ENCODE results near the gene HSD3B7.

HSD3B7 gene

GRCh38 chr16:30953511-30954124 lies 31.4 kb upstream of the HSD3B7 start:
- peak; percentile 58 for ATAC-seq

GRCh38 chr16:30954993-30955392 lies 30.0 kb upstream of the HSD3B7 start:
- ATAC-seq, result no peak
- TF ChIP-seq, protein P1, sequence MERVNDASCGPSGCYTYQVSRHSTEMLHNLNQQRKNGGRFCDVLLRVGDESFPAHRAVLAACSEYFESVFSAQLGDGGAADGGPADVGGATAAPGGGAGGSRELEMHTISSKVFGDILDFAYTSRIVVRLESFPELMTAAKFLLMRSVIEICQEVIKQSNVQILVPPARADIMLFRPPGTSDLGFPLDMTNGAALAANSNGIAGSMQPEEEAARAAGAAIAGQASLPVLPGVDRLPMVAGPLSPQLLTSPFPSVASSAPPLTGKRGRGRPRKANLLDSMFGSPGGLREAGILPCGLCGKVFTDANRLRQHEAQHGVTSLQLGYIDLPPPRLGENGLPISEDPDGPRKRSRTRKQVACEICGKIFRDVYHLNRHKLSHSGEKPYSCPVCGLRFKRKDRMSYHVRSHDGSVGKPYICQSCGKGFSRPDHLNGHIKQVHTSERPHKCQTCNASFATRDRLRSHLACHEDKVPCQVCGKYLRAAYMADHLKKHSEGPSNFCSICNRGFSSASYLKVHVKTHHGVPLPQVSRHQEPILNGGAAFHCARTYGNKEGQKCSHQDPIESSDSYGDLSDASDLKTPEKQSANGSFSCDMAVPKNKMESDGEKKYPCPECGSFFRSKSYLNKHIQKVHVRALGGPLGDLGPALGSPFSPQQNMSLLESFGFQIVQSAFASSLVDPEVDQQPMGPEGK (CRISPR knock-in tag; IDR thresholded peaks at IDR 0.05; ENCODE audit: borderline replicate concordance), result no peak
- TF ChIP-seq ZNF70 (CRISPR knock-in tag; IDR thresholded peaks at IDR 0.05) (no peak), CSDC2 (CRISPR knock-in tag; IDR thresholded peaks at IDR 0.05) (no peak), ZNF565 (CRISPR knock-in tag; conservative IDR thresholded peaks at IDR 0.05; ENCODE audit: low read depth) (no peak), PPARA (CRISPR knock-in tag; IDR thresholded peaks at IDR 0.05; ENCODE audit: borderline replicate concordance) (no peak), ARNTL (CRISPR knock-in tag; IDR thresholded peaks at IDR 0.05; ENCODE audit: borderline replicate concordance, low read depth) (no peak), TSHZ2 (CRISPR knock-in tag; IDR thresholded peaks at IDR 0.05) (no peak), ISL1 (CRISPR knock-in tag; IDR thresholded peaks at IDR 0.05) (no peak), POU6F1 (CRISPR knock-in tag; IDR thresholded peaks at IDR 0.05; ENCODE audit: borderline replicate concordance, low read depth) (no peak)

More at GRCh38 chr16:30953511-30954124, 31.4 kb upstream of the HSD3B7 start:
- TF ChIP-seq, protein P2, sequence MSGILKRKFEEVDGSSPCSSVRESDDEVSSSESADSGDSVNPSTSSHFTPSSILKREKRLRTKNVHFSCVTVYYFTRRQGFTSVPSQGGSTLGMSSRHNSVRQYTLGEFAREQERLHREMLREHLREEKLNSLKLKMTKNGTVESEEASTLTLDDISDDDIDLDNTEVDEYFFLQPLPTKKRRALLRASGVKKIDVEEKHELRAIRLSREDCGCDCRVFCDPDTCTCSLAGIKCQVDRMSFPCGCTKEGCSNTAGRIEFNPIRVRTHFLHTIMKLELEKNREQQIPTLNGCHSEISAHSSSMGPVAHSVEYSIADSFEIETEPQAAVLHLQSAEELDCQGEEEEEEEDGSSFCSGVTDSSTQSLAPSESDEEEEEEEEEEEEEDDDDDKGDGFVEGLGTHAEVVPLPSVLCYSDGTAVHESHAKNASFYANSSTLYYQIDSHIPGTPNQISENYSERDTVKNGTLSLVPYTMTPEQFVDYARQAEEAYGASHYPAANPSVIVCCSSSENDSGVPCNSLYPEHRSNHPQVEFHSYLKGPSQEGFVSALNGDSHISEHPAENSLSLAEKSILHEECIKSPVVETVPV (CRISPR knock-in tag; IDR thresholded peaks at IDR 0.05), result no peak
- TF ChIP-seq ZNF565 (CRISPR knock-in tag; conservative IDR thresholded peaks at IDR 0.05; ENCODE audit: low read depth) (no peak), PPARA (CRISPR knock-in tag; IDR thresholded peaks at IDR 0.05; ENCODE audit: borderline replicate concordance) (no peak), POU6F1 (CRISPR knock-in tag; IDR thresholded peaks at IDR 0.05; ENCODE audit: borderline replicate concordance, low read depth) (no peak), GLIS3 (CRISPR knock-in tag; IDR thresholded peaks at IDR 0.05) (no peak)

- TF ChIP-seq TOX (CRISPR knock-in tag; IDR thresholded peaks at IDR 0.05; ENCODE audit: borderline replicate concordance) (no peak), PPARA (CRISPR knock-in tag; IDR thresholded peaks at IDR 0.05; ENCODE audit: borderline replicate concordance) (no peak), ZC3H10 (CRISPR knock-in tag; IDR thresholded peaks at IDR 0.05) (peak; percentile 66), TSHZ2 (CRISPR knock-in tag; IDR thresholded peaks at IDR 0.05) (no peak), CREB5 (CRISPR knock-in tag; IDR thresholded peaks at IDR 0.05; ENCODE audit: low read depth) (no peak), ARNTL (CRISPR knock-in tag; IDR thresholded peaks at IDR 0.05; ENCODE audit: borderline replicate concordance, low read depth) (no peak), CSDC2 (CRISPR knock-in tag; IDR thresholded peaks at IDR 0.05) (no peak)
- TF ChIP-seq, protein P2 (CRISPR knock-in tag; IDR thresholded peaks at IDR 0.05), result 0 out of 2 replicates have a peak, but pooled peaks have one; percentile 6
- peak; percentile 79 for ATAC-seq
Observed at GRCh38 chr16:30956601-30957455, 28.2 kb upstream of the HSD3B7 start.

Measured in SK-N-SH treated with all-trans-retinoic acid at 6 μM for 48 hours (cell line).